ENCODE results near the gene SENP7.
"Not testable (repeated sequence)": the region's sequence is repeated elsewhere in the genome, so short reads cannot be mapped to it uniquely, and the experiment has no call there.

The SENP7 gene

GRCh38 chr3:101512646-101513418 is at the start of gene SENP7:
SENP7 (minus strand) TSS chr3:101513212; CDS start chr3:101513130, 82 bp downstream.
- DNase-seq (ENCODE audit: low read depth) = peak; percentile 77

GRCh38 chr3:101561630-101562328 is 48.8 kb upstream of the SENP7 start, which contains the start of gene TRMT10C:
TRMT10C (plus strand) TSS chr3:101561868; CDS start chr3:101564782, 2,914 bp downstream.
- peak; percentile 94 for DNase-seq (ENCODE audit: low read depth)

DNA sequence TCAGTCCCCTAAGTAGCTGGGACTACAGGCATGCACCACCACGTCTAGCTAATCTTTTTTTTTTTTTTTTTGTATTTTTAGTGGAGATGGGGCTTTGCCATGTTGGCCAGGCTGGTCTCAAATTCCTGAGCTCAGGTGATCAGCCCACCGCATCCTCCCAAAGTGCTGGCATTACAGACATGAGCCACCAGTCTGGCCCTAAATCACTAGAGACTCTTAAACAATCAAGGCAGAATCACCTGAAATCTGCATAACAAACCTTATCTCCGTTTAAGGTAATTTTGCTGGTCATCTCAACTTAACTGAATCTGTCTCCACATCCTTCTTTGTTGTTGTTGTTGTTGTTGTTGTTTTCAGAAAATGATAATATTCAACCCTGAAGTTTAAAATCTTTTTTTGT is 43.1 kb upstream of the SENP7 start:
- DNase-seq (ENCODE audit: low read depth) = no peak

- DNase-seq (ENCODE audit: low read depth) = not testable (repeated sequence)
Observed at GRCh38 chr3:101553381-101553780, 40.4 kb upstream of the SENP7 start.

- DNase-seq (ENCODE audit: low read depth) = not testable (repeated sequence)
Observed at GRCh38 chr3:101551359-101552081, 38.5 kb upstream of the SENP7 start.

GRCh38 chr3:101549473-101549872 is 36.5 kb upstream of the SENP7 start:
- DNase-seq (ENCODE audit: low read depth) = no peak

- DNase-seq (ENCODE audit: low read depth) = no peak
Observed at GRCh38 chr3:101548527-101549105, 35.6 kb upstream of the SENP7 start.

DNA sequence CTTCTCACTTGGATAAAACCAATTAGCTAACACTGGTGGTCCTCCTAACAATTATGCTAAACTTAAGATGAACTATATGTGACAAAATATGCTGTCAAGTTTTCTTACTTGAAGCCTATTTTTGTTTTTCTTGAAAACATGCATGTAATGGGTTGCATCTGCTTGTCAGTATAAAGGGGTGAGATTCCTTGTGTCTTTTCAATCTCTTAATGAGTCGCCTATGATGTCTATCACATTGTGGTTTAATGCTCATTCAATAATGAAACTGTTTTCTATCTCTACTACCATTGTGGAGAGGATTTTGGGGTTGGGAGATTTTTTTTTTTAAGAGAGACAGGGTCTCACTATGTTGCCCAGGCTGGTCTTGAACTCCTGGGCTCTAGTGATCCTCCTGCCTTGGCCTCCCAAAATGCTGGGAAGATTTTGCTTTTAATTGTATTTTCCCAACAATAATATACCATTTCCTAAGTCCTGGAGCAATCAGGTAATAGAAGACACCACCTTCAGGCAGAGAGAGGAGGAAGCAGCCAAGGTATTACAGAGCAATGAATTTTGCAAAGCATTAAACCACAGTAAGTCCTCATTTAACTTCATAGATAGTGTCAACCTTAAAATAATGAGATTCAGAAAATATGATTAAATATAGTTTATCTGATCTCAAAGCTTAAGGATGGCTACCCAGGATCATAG is 31.3 kb upstream of the SENP7 start:
- DNase-seq (ENCODE audit: low read depth) = no peak

- DNase-seq (ENCODE audit: low read depth) = no peak
Observed at GRCh38 chr3:101542957-101543356, 29.9 kb upstream of the SENP7 start.

- DNase-seq (ENCODE audit: low read depth) = not testable (repeated sequence)
Observed at GRCh38 chr3:101536955-101537354, 23.9 kb upstream of the SENP7 start.

GRCh38 chr3:101536266-101536665 is 23.3 kb upstream of the SENP7 start:
- no peak for DNase-seq (ENCODE audit: low read depth)

- no peak for DNase-seq (ENCODE audit: low read depth)
Observed at GRCh38 chr3:101535221-101535620, 22.2 kb upstream of the SENP7 start.

- no peak for DNase-seq (ENCODE audit: low read depth)
Observed at GRCh38 chr3:101533603-101533968, 20.6 kb upstream of the SENP7 start.

DNA sequence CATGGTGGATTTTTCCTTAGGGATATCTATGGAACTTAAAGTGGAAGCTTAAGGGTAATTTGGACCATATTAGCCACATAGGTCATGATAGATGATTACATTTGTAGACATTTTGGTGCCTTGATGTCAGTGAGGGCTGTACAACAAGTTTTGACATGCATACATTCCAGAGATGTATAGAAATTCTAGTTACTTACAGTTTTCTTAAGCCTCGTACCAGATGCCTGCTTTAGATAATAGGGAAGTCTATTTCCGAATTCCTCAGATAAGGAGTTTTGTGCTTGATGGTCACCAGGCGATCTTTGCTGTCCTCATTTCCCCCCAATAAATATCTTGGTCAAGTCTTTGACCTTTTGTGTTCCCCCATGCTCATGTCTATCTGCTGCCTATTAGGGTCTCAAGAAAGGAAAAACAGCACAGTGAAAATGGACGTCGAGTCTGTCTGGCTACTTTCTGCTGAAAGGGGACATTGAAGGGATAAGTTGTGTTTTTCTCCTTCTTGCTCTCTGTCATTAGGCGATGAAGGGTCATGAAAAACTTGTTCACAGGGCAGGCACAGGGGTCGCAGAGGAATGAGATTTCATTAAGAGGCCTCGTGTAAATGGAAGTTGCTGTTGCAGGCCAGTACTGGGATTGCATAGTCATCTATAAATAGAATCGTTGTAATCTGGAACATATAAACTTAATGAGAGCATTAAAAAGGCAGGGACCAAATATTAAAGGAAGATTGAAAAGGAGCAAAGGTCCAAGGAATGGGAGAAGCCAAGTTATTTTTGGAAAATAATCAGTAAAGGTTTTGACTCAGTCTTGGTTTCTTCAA is 20.0 kb upstream of the SENP7 start:
- DNase-seq (ENCODE audit: low read depth) = no peak

- no peak for DNase-seq (ENCODE audit: low read depth)
Observed at GRCh38 chr3:101531473-101532086, 18.6 kb upstream of the SENP7 start.

DNA sequence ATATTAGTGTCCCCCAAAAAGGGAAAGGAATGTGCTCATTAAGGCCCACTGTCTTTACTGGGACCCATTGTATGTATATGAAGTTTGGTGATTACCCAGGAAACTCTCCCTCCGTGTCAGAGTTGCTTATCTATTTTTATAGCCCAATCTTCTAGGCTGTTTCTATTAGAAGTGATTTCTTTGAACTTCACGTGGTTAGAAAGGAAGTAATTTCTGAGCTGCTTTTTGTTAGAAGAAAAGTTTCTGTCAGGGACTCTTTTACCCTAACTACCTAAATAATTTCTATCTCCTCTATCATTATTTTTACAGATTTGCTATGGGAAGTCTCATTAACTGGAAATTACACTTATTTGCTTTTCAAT is 17.7 kb upstream of the SENP7 start:
- no peak for DNase-seq (ENCODE audit: low read depth)

- no peak for DNase-seq (ENCODE audit: low read depth)
Observed at GRCh38 chr3:101529816-101530685, 17.0 kb upstream of the SENP7 start.

- no peak for DNase-seq (ENCODE audit: low read depth)
Observed at GRCh38 chr3:101527906-101528305, 14.9 kb upstream of the SENP7 start.

DNA sequence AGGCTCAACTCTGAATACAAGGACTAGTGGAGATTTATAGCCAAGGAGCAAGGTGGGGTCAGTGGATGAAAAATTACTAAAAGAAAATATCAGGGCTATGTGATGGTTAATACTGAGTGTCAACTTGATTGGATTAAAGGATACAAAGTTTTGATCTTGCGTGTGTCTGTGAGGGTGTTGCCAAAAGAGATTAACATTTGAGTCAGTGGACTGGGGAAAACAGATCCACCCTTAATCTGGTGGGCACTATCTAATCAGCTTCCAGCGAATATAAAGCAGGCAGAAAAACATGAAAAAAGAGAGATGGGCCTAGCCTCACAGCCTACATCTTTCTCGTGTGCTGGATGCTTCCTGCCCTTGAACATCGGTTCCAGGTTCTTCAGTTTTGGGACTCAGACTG is 14.4 kb upstream of the SENP7 start:
- no peak for DNase-seq (ENCODE audit: low read depth)
